PC-3 (cell line): ENCODE results near the gene FRAT2. TPM values are rescaled to one million over a fixed set of nuclear protein-coding genes. Genes with fewer than 3 reads are reported as not detected.

Source experiments
- ATAC-seq: fragments of 200-7000 bp; cut with Tn5 transposase; 2 replicates; pipeline ENCODE4 v1.9.1; 2020; ENCODE audit warnings: mild to moderate bottlenecking, moderate library complexity
- BruUV-seq: library from RNA; stranded (reverse); fragments of 400-500 nt; replicated peaks from 2 replicates; lab custom pipeline; 2021; lab: Mats Ljungman, UMichigan
- CTCF ChIA-PET: fragments of 300-600 bp; sonication (Branson Sonifier 250); formaldehyde crosslinking; loops from one replicate; lab custom pipeline; 2022; ENCODE audit warnings: antibody characterized with exemption; lab: Charles Lee
- POLR2A ChIA-PET: fragments of 300-600 bp; sonication (Branson Sonifier 250); formaldehyde crosslinking; loops from one replicate; lab custom pipeline; 2022; ENCODE audit warnings: antibody characterized with exemption; ENCODE audit not compliant: unreplicated experiment; lab: Charles Lee
- DNase-seq: peaks from one replicate; pipeline ENCODE4 v3.0.0-alpha.2; 2015
- H2AFZ ChIP-seq: fragments of 300-600 bp; sonication (generic); 2 replicates; pipeline ENCODE4 v1.6.0; 2016; ENCODE audit warnings: antibody characterized with exemption, low read length
- H3F3A ChIP-seq: fragments of 300-600 bp; sonication (generic); one replicate; pipeline ENCODE4 v1.6.0; 2017; ENCODE audit warnings: antibody characterized with exemption, low read length, control low read depth, mild to moderate bottlenecking; ENCODE audit not compliant: unreplicated experiment
- H3K27ac ChIP-seq: fragments of 300-600 bp; sonication (generic); 2 replicates; pipeline ENCODE4 v1.5.1; 2016; ENCODE audit warnings: mild to moderate bottlenecking, low read length
- H3K27me3 ChIP-seq: fragments of 300-600 bp; sonication (generic); 2 replicates; pipeline ENCODE4 v1.6.1; 2016; ENCODE audit warnings: low read length, mixed read lengths
- H3K36me3 ChIP-seq: fragments of 300-600 bp; sonication (generic); 2 replicates; pipeline ENCODE4 v1.6.1; 2016; ENCODE audit warnings: low read depth, mixed run types, low read length, mixed read lengths
- H3K4me1 ChIP-seq: fragments of 300-600 bp; sonication (generic); 2 replicates; pipeline ENCODE4 v1.5.1; 2016; ENCODE audit warnings: low read length; ENCODE audit not compliant: insufficient read depth
- H3K4me2 ChIP-seq: fragments of 300-600 bp; sonication (generic); 2 replicates; pipeline ENCODE4 v1.6.0; 2016; ENCODE audit warnings: low read length
- H3K4me3 ChIP-seq: fragments of 300-600 bp; sonication (generic); 2 replicates; pipeline ENCODE4 v1.5.1; 2016; ENCODE audit warnings: mild to moderate bottlenecking, low read length, mixed read lengths
- H3K79me2 ChIP-seq: fragments of 300-600 bp; sonication (generic); 2 replicates; pipeline ENCODE4 v1.6.1; 2017; ENCODE audit warnings: low read length, mixed read lengths
- H3K9ac ChIP-seq: fragments of 300-600 bp; sonication (generic); 2 replicates; pipeline ENCODE4 v1.6.0; 2016; ENCODE audit warnings: mild to moderate bottlenecking, low read length
- H3K9me2 ChIP-seq: fragments of 300-600 bp; sonication (generic); replicated peaks from 2 replicates; pipeline ENCODE4 v1.6.1; 2016; ENCODE audit warnings: mixed run types, low read length, mixed read lengths
- H3K9me3 ChIP-seq: fragments of 300-600 bp; sonication (generic); 2 replicates; pipeline ENCODE4 v1.6.1; 2016; ENCODE audit warnings: low read length, mixed read lengths
- H4K20me1 ChIP-seq: fragments of 300-600 bp; sonication (generic); 2 replicates; pipeline ENCODE4 v1.6.1; 2016; ENCODE audit warnings: low read length, mixed read lengths
- EZH2 ChIP-seq: fragments of 300-600 bp; sonication (generic); IDR thresholded peaks from one replicate; pipeline ENCODE4 v1.6.1; 2017; ENCODE audit warnings: antibody characterized with exemption, mild to moderate bottlenecking, low read length; ENCODE audit not compliant: unreplicated experiment
- EZH2phosphoT487 ChIP-seq: fragments of 300-600 bp; sonication (generic); IDR thresholded peaks from 2 replicates; pipeline ENCODE4 v1.6.1; 2018; ENCODE audit warnings: mild to moderate bottlenecking, antibody characterized with exemption, low read length, borderline replicate concordance
- intact Hi-C: fragments of 100-400 bp; cut with micrococcal nuclease; formaldehyde crosslinking; loops from 2 replicates; pipeline ENCODE4 v1.9.0; 2023
- total RNA-seq: library from RNA; depleted of rRNA; stranded (reverse); fragments of >200 nt; gene quantifications from 2 replicates; pipeline ENCODE4 v1.2.3, GENCODE V29; 2014
- TF ChIP-seq, protein P1 (sequence below): fragments of 300-600 bp; sonication (generic); conservative IDR thresholded peaks from 2 replicates; pipeline ENCODE4 v1.5.1; 2017; ENCODE audit warnings: antibody characterized with exemption, low read depth, mild to moderate bottlenecking, low read length

The FRAT2 gene
- total RNA-seq, 1 experiment from 2014 or later, result 19.2 TPM

DNA sequence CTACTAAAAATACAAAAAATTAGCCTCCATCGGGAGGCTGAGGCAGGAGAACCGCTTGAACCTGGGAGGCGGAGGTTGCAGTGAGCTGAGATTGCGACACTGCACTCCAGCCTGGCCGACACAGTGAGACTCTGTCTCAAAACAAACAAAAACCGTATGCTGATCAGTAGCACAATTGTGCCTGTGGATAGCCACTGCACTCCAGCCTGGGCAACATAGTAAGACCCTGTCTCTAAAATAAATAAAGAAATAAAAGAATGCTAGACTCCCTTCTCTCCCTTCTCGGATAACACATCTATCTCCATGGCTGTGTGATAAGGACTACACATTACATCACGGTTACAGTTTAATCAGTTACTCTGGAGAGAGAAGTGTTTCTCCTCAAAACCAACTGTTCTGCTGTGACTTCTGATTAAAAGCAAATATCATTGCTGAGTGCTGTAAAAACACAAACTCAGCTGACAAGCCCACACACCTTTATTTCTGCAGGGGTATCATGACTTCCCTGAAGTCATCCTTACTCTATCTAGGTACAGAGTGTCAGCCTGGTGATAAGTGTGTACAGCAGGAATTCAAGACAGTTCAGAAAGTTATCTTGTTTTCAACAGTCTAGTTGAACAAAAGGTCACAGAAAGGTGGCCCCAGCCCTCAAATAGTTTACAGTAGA lies 36.8 kb downstream of the FRAT2 start:
- TF ChIP-seq EZH2phosphoT487 (no peak), EZH2 (no peak)
- TF ChIP-seq, protein P1, sequence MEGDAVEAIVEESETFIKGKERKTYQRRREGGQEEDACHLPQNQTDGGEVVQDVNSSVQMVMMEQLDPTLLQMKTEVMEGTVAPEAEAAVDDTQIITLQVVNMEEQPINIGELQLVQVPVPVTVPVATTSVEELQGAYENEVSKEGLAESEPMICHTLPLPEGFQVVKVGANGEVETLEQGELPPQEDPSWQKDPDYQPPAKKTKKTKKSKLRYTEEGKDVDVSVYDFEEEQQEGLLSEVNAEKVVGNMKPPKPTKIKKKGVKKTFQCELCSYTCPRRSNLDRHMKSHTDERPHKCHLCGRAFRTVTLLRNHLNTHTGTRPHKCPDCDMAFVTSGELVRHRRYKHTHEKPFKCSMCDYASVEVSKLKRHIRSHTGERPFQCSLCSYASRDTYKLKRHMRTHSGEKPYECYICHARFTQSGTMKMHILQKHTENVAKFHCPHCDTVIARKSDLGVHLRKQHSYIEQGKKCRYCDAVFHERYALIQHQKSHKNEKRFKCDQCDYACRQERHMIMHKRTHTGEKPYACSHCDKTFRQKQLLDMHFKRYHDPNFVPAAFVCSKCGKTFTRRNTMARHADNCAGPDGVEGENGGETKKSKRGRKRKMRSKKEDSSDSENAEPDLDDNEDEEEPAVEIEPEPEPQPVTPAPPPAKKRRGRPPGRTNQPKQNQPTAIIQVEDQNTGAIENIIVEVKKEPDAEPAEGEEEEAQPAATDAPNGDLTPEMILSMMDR, result no peak
- H3K27me3 ChIP-seq, result no peaks in the 10 kb centered on the region
- H3K4me3 ChIP-seq, result no peak overlapping the region
- no peak for ATAC-seq
- no peak for DNase-seq
- no peak overlapping the region for H3K9ac ChIP-seq
- H3K27ac ChIP-seq, result no peak overlapping the region
- no peaks in the 10 kb centered on the region for H3K4me1 ChIP-seq
- no peak overlapping the region for H3K4me2 ChIP-seq
- no peak overlapping the region for H2AFZ ChIP-seq
- no TSS peak for BruUV-seq
- ChIA-PET POLR2A (interaction anchor here (0.7 kb wide), 1 partner anchor 104 kb away, joined by 5 read pairs; no protein-coding TSS in a partner anchor), CTCF (no interaction called here)
- H3K9me3 ChIP-seq, result no peaks in the 10 kb centered on the region
- intact Hi-C loops, result no loop called here
- H3K9me2 ChIP-seq, result no peaks in the 10 kb centered on the region
- H3K79me2 ChIP-seq, result no peaks in the 10 kb centered on the region
- no peaks in the 10 kb centered on the region for H3K36me3 ChIP-seq
- no peaks in the 10 kb centered on the region for H4K20me1 ChIP-seq
- H3F3A ChIP-seq, result no peaks in the 10 kb centered on the region

DNA sequence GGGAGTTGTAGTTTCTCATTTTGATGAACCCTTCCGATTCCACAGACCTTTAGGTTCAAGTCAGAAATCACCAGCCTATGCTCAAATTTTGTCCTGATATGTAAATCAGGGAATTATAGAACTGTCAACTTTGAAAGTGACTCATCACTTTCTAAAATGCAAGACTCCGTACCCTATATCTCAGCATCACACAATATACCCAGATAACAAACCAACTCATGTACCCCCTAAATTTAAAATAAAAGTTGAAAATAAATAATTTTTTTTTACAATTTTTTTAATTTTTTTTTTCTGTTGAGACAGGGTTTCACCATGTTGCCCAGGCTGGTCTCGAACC lies 41.7 kb downstream of the FRAT2 start:
- H4K20me1 ChIP-seq, result no peaks in the 10 kb centered on the region
- no peak for TF ChIP-seq EZH2
- TF ChIP-seq, protein P1, result no peak
- TF ChIP-seq EZH2phosphoT487, result no peak
- peaks cover 15% of the 10 kb centered on the region for H3K79me2 ChIP-seq
- H3K9ac ChIP-seq, result no peak overlapping the region
- ATAC-seq, result no peak
- no peak overlapping the region for H2AFZ ChIP-seq
- ChIA-PET CTCF (no interaction called here), POLR2A (no interaction called here)
- intact Hi-C loops, result loop anchor here (1.0 kb wide), 2 partner anchors 40 to 107 kb away; no protein-coding TSS in a partner anchor
- no peaks in the 10 kb centered on the region for H3K9me3 ChIP-seq
- no peaks in the 10 kb centered on the region for H3K36me3 ChIP-seq
- BruUV-seq, result no TSS peak
- H3K4me3 ChIP-seq, result no peak overlapping the region
- 0 out of 2 replicates have a peak overlapping the region, but pooled peaks have one; percentile 29 for H3K4me2 ChIP-seq
- no peaks in the 10 kb centered on the region for H3K9me2 ChIP-seq
- no peak overlapping the region for H3K27ac ChIP-seq
- no peaks in the 10 kb centered on the region; the same call in 1 of the 2 replicates for H3K4me1 ChIP-seq
- H3F3A ChIP-seq, result peaks cover 5% of the 10 kb centered on the region
- DNase-seq, result no peak
- H3K27me3 ChIP-seq, result no peaks in the 10 kb centered on the region
